ENCODE measurements around the gene STK33.

The STK33 gene

DNA sequence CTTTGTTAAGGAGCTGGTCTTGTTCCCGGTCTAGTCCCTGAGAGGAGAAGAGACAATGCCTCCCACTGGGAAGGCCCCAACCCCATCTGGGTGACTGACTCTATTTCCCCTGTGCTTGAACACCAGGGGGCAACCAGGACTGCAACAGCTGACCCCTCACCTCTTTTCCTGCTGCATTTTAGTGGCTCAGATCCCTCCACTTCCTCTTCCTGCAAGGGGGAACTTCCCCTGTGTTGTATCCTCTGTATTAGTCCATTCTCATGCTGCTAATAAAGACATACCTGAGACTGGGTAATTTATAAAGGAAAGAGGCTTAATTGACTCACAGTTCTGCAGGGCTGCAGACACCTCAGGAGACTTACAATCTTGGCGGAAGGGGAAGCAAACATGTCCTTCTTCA, 246.1 kb downstream of the STK33 start:
- TF ChIP-seq, protein P1, sequence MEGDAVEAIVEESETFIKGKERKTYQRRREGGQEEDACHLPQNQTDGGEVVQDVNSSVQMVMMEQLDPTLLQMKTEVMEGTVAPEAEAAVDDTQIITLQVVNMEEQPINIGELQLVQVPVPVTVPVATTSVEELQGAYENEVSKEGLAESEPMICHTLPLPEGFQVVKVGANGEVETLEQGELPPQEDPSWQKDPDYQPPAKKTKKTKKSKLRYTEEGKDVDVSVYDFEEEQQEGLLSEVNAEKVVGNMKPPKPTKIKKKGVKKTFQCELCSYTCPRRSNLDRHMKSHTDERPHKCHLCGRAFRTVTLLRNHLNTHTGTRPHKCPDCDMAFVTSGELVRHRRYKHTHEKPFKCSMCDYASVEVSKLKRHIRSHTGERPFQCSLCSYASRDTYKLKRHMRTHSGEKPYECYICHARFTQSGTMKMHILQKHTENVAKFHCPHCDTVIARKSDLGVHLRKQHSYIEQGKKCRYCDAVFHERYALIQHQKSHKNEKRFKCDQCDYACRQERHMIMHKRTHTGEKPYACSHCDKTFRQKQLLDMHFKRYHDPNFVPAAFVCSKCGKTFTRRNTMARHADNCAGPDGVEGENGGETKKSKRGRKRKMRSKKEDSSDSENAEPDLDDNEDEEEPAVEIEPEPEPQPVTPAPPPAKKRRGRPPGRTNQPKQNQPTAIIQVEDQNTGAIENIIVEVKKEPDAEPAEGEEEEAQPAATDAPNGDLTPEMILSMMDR (IDR thresholded peaks at IDR 0.05; ENCODE audit: insufficient read depth, low read depth, low read length, missing control alignments), result no peak

DNA sequence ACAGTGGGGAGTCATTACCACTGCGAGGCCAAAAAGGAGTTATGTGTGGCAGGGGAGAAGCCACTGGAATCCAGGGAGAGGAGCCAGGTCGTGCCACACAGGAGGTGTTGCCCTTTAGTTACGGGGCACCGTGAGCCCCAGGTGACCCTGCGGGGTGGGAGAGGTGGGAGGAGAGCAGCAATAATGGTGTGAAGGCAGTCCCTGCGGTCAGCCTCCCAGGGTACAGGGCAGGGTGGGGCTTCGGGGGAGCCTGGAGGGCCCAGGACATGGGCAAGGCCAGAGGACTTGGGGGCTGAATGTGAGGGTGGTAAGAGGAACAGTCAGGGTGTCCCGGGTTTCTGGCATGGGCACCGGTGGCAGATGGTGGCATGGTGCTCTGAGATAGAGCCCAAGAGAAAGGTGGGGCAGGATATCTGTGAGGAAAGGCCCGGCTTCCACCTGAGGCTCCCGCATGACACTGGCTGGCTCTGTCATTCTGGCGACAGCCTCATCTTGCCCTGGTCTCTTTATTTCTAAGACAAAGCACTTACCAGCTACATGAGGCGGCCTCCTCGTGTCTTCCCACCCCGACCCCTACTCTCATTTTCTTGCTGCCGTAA, 247.8 kb downstream of the STK33 start:
- TF ChIP-seq, protein P1 (IDR thresholded peaks at IDR 0.05; ENCODE audit: insufficient read depth, low read depth, low read length, missing control alignments), result no peak
- H3K4me3 ChIP-seq (ENCODE audit: low read length), result no peak overlapping the region
- no peak for DNase-seq (ENCODE audit: low read depth)

More for the DNA sequence above, 246.1 kb downstream of the STK33 start:
- H3K4me3 ChIP-seq (ENCODE audit: low read length), result no peak overlapping the region
- DNase-seq (ENCODE audit: low read depth), result no peak

- DNase-seq (ENCODE audit: low read depth), result no peak
- no peak overlapping the region for H3K4me3 ChIP-seq (ENCODE audit: low read length)
- TF ChIP-seq, protein P1 (IDR thresholded peaks at IDR 0.05; ENCODE audit: insufficient read depth, low read depth, low read length, missing control alignments), result no peak
Observed at GRCh38 chr11:8345179-8345578, 248.8 kb downstream of the STK33 start.

DNA sequence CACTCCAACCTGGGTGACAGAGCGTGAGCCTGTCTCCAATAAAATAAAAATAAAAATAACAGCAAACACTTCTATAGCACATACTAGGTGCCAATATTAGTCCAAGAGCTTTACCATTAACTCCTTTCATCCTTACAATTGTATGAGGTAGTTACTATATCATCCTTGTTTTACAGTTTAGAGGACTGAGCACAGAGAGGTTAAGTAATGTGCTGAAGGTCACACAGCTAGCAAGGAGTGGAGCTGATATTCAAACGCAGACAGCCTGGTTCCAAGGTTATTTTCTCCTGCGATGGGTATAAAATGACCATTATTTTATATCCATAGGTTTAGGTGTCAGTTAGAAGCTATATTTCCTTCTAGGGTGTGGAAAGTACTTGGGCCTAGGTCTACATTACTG, 249.7 kb downstream of the STK33 start:
- no peak overlapping the region for H3K4me3 ChIP-seq (ENCODE audit: low read length)
- TF ChIP-seq, protein P1 (IDR thresholded peaks at IDR 0.05; ENCODE audit: insufficient read depth, low read depth, low read length, missing control alignments), result no peak
- no peak for DNase-seq (ENCODE audit: low read depth)

- TF ChIP-seq, protein P1 (IDR thresholded peaks at IDR 0.05; ENCODE audit: insufficient read depth, low read depth, low read length, missing control alignments), result no peak
- peak; percentile 67 for DNase-seq (ENCODE audit: low read depth)
- no peak overlapping the region for H3K4me3 ChIP-seq (ENCODE audit: low read length)
Observed at GRCh38 chr11:8342821-8343681, 251.0 kb downstream of the STK33 start.

- TF ChIP-seq, protein P1 (IDR thresholded peaks at IDR 0.05; ENCODE audit: insufficient read depth, low read depth, low read length, missing control alignments), result no peak
- no peak for DNase-seq (ENCODE audit: low read depth)
- H3K4me3 ChIP-seq (ENCODE audit: low read length), result no peak overlapping the region
Observed at GRCh38 chr11:8341996-8342395, 252.0 kb downstream of the STK33 start.

Measured in epithelial cell of esophagus (primary cell).